GM10266 (cell line): Measurements from ENCODE around the gene MTUS2.

Experiments
- DNase-seq: peaks from one replicate; pipeline ENCODE4 v3.0.0; 2012; ENCODE audit errors: extremely low spot score
- TF ChIP-seq, protein P1 (sequence below): IDR thresholded peaks from 2 replicates; pipeline ENCODE4 v1.5.1; 2012; ENCODE audit warnings: mild to moderate bottlenecking, low read depth; ENCODE audit not compliant: control insufficient read depth, insufficient read depth; ENCODE audit errors: missing control alignments

The MTUS2 gene

GRCh38 chr13:29405401-29405800 lies 585.3 kb downstream of the MTUS2 start:
- TF ChIP-seq, protein P1, sequence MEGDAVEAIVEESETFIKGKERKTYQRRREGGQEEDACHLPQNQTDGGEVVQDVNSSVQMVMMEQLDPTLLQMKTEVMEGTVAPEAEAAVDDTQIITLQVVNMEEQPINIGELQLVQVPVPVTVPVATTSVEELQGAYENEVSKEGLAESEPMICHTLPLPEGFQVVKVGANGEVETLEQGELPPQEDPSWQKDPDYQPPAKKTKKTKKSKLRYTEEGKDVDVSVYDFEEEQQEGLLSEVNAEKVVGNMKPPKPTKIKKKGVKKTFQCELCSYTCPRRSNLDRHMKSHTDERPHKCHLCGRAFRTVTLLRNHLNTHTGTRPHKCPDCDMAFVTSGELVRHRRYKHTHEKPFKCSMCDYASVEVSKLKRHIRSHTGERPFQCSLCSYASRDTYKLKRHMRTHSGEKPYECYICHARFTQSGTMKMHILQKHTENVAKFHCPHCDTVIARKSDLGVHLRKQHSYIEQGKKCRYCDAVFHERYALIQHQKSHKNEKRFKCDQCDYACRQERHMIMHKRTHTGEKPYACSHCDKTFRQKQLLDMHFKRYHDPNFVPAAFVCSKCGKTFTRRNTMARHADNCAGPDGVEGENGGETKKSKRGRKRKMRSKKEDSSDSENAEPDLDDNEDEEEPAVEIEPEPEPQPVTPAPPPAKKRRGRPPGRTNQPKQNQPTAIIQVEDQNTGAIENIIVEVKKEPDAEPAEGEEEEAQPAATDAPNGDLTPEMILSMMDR = no peak
- DNase-seq = no peak

- DNase-seq = no peak
- TF ChIP-seq, protein P1 = no peak
Measured at GRCh38 chr13:29411481-29411880, 591.3 kb downstream of the MTUS2 start.

DNA sequence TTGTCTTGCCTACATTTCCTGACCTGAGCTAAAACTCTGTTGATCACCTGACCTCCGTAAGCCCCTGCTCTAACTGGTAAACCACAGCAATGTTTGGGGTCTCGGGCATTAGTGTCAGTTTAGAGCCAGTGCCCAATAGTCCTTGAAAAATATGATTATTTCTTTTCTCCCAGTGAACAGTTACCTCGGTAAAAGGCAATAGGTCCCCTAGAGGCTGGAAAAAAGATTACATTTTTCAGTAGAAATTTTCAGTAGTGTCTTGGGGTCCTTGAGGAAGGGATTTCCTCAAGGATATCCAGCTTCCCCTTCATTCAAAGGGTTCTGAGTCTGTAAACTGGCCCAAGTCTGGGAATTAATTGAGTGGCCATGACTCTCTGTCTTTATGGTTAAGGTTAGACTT lies 597.9 kb downstream of the MTUS2 start:
- DNase-seq = no peak
- TF ChIP-seq, protein P1 = no peak

DNA sequence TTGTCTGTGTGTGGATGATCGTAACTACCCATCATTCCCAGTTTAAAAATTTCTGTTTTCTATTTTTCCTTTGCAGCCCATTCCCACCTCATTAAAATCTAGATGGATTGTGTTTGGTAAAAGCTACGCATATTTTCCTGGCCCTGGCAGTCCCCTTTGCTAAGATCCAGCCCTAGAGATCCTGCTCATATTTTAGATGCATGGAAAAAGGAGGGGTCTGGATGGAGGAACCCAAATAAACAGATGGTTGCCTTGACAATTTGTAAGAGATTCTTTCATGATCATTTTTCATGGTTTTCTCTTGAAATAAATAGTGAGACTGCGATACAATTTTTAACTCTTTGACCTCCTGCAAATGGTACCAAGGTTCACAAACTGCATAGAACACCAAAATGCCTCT lies 601.0 kb downstream of the MTUS2 start:
- TF ChIP-seq, protein P1 = no peak

GRCh38 chr13:29422015-29422414 lies 601.9 kb downstream of the MTUS2 start:
- DNase-seq = no peak
- TF ChIP-seq, protein P1 = no peak

More for the DNA sequence above, 601.0 kb downstream of the MTUS2 start:
- DNase-seq = no peak

DNA sequence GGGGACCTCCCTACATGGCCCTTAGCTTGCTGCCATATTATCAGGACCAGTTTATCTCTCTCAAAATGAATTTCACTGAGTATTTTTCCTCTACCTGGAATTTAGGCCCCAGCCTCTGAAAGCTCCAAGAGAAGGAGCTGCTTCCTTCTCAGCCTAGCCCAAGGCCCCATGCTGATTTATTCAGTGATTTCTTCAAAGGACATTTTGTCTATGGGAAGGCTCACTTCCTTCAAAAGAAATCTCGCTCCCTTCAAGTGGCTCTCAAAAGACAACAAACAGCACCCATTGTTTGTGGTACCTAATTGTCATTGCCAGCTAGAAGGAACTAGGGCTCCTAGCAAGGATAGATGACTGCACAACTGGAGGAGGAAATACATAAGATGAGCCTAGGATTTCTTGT lies 602.9 kb downstream of the MTUS2 start:
- no peak for DNase-seq
- TF ChIP-seq, protein P1 = no peak

DNA sequence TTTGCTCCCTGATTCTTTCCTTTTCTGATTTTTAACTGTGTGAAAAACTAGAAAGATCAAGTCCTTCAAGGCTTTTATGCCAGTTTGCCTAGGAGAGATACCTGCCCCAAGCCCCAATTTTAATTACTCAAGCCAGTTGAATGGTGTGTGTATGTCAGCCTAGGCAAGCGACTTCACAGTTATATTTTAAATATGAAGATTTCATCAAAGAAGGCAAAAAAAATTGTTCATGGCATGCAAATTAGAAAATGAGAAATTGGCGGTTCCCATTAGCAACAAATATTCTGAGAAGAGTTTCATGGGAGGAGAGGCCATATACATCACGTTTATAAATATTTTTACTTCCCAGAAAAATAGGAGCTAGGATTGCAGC lies 607.8 kb downstream of the MTUS2 start:
- TF ChIP-seq, protein P1 = no peak
- DNase-seq = no peak
